GM13977 (cell line): ENCODE results near the gene MIF4GD.
A peak's percentile ranks its signal among the peaks of the same experiment; 100 is the strongest.

ENCODE experiments used
- DNase-seq: peaks from one replicate; pipeline ENCODE4 v3.0.0; 2012; ENCODE audit warnings: low spot score
- in situ Hi-C: fragments of 300-500 bp; cut with MboI; formaldehyde crosslinking; loops from one replicate; pipeline ENCODE4 v1.12.0; 2022; ENCODE audit warnings: low sequenced_read_pairs, low pct_unique_long_range_greater_than_20kb, mixed read lengths, inconsistent platforms; ENCODE audit not compliant: unreplicated experiment
- TF ChIP-seq, protein P1 (sequence below): IDR thresholded peaks from 2 replicates; pipeline ENCODE4 v1.5.1; 2012; ENCODE audit warnings: mild to moderate bottlenecking, control low read depth; ENCODE audit not compliant: insufficient read depth; ENCODE audit errors: extremely low read depth, missing control alignments

The MIF4GD gene

DNA sequence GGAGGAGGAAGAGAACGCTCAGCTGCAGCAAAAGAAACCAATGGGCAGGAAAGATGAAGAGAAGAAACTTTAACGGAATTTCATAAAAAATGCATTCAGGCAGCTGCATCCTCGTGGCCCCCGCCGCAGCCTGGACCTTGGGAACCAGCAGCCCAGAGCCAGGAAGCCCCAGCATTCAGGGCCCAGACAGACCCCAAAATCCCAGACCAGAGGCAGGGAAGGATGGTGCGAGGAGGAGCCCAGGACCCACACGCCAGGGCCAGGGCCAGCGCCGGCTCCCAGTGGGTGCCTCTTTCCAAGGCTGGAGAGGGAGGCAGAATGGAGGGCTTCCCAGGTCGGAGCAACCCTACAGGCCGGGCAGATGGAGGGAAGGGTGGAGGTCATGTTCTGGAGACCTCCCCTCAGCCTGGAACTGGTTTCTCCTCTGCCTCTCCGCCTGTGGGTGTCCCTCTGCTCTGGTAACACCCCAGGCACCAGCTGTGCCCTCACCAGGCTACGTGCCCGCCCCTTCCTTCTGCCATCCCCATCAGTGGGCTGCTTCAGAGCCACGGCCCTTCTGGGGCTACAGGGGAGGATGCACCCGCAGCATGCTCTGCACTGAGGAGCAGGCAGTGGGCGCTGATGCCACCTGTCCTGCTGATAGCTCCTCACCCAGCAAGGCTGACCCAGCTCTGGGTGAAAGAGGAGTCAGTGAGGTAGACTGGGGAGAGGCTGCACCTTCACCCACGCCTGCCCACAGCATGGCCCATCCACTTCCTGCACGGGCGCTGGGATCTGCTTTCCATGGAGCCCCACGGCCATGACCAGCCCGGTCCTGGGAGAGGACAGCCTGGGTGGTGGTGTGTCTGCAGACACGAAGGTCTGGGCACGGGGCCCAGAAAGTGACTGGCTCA, 1.2 kb upstream of the MIF4GD start:
- no peak for DNase-seq
- in situ Hi-C loops, result loop anchor here (10.0 kb wide), 1 partner anchor 143 kb away; no protein-coding TSS in a partner anchor

DNA sequence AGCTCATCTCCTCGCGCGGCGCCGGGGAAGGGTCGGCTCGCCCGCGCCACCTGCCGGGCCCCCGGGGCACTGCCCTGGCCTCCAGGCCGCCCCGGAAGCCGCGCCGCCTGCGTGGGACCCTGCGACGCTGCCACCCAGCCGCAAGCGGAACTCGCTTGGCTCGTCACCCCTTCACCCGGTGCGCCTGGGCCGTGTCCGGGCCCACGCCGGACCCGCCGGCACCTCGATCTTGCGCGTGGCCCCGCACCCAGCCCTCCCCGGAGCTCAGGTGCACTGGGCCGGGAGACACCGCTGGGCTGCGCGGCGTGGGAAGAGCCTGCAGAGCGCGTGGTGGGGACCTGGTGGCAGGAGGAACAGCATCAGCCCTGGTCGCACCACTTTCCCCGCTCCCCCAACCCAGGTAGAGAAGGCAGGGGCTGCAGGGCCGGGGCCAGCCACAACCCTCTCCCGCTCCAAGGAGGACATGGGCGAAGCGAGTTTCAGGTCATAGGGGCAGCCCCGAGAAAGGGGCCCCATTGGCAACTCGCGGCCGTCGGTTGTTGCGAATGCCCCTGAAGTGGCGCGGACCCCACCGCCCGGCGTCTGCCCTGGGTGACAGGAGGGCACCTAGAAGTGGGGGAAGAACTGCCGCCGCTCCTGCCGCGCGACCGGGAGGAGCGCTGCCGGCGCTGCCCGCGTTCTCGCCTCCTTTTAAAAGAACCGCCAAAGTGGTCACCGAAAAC, 363 bp upstream of the MIF4GD start:
- in situ Hi-C loops, result loop anchor here (10.0 kb wide), 1 partner anchor 143 kb away; no protein-coding TSS in a partner anchor
- peak; percentile 98 for DNase-seq
- TF ChIP-seq, protein P1, sequence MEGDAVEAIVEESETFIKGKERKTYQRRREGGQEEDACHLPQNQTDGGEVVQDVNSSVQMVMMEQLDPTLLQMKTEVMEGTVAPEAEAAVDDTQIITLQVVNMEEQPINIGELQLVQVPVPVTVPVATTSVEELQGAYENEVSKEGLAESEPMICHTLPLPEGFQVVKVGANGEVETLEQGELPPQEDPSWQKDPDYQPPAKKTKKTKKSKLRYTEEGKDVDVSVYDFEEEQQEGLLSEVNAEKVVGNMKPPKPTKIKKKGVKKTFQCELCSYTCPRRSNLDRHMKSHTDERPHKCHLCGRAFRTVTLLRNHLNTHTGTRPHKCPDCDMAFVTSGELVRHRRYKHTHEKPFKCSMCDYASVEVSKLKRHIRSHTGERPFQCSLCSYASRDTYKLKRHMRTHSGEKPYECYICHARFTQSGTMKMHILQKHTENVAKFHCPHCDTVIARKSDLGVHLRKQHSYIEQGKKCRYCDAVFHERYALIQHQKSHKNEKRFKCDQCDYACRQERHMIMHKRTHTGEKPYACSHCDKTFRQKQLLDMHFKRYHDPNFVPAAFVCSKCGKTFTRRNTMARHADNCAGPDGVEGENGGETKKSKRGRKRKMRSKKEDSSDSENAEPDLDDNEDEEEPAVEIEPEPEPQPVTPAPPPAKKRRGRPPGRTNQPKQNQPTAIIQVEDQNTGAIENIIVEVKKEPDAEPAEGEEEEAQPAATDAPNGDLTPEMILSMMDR, result peak; percentile 95

More for the DNA sequence above, 1.2 kb upstream of the MIF4GD start:
- TF ChIP-seq, protein P1, result no peak

DNA sequence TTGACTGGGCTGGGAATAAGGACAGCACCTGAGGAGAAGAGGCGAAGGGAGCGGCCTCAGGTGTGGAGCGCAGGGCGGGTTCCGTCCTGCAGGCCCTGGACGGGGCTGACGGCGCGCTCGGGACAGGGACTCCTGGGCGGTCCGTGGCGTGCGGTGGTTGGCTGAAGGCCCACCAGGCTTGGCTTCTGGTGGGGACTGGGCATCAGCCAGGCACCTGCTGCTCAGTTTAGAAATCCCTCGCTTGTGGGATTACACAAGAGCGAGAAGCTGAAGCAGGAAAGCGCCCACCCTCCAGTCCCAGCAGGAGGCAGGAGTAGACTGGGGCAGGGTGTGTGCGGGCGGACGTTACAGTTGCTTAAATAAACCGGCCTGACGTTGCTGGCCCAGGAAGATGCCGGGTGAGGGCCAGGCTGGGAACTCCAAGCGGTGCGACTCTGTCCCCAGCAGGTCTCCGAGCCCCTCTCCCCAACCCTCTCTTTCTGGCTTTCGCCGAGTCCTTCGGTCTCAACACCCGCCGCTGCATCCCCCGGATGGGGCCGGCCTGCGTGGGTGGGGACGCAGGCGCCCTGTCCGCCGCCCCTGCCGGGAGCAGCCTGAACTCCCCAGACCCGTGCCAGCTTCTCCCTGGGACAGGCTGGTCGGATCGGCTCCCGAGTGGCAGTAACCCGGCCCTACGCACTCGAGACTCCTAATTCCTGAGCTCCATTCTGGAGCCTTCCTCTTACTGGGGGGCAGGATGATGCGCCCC, 639 bp downstream of the MIF4GD start:
- in situ Hi-C loops, result loop anchor here (10.0 kb wide), 1 partner anchor 144 kb away; no protein-coding TSS in a partner anchor
- peak; percentile 86 for DNase-seq

DNA sequence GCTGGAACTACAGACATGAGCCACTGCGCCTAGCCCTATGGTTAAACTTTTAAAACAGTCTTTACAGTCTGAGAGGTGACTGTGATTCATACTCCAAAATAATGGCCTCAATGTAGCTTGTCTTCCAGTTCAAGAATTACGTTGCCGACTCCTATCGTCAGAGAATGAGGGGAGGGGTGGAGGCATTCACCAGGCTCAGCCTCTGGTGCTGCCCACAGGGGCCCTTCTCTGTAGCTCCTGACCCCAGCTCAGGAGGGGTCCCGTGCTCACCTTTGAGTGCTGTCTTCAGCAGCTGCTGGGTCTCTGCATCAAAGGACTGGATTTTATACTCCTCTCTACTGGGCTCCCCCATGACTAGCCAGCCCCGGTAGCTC, 1.2 kb downstream of the MIF4GD start:
- no peak for DNase-seq
- TF ChIP-seq, protein P1, result no peak
- in situ Hi-C loops, result loop anchor here (10.0 kb wide), 1 partner anchor 145 kb away; no protein-coding TSS in a partner anchor

More for the DNA sequence above, 639 bp downstream of the MIF4GD start:
- TF ChIP-seq, protein P1, result peak; percentile 45

DNA sequence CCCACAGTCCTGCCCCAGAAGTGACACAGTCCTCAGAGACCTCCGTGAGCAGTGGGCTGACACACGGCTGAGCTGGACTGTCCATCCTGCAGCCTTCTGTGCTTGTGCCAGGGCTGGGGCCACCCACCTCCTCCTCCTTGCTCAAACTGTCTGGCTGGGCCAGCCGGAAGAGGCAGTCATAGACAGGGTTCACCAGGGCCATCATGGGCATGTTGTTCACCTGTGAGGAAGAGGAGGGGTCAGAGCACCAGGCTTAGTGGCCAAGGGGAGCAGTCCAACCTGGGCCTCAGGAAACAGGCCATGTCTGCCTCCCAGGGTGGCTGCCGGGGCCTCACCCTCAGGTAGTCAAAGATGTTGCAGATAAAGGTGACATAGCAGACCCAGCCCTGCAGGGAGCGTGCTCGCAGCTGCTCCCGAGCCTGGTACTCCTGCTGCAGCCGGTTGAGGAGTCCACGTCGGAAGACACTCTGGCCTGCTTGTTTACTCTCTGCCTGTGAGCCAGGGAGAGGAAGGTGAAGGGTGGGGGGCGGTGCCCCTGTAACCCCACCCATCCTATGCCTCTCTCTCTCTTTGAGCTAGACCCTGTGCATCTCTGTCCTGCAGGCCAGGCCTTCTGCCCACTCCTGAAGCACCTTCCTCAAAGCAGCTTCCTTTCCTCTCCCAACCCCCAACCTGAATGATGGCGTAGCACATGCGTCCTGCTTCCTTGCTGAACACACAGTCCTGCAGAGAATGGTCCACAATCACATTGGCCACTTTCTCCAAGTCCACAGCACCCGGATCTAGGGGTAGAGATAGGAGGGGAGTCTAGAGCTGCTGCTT, 3.4 kb downstream of the MIF4GD start:
- in situ Hi-C loops, result no loop called here
- TF ChIP-seq, protein P1, result no peak
- DNase-seq, result no peak
